T follicular helper cell (primary cell): ENCODE data around the gene TMPO.
"Not testable (repeated sequence)": the region's sequence is repeated elsewhere in the genome, so short reads cannot be mapped to it uniquely, and the experiment has no call there.

Experiments used
- DNase-seq: peaks from one replicate; pipeline ENCODE4 v3.0.0-alpha.2; 2020; ENCODE audit warnings: low read depth
- total RNA-seq, 2 experiments: gene quantifications; one replicate each; lab custom pipeline; 2026; lab: John Stamatoyannopoulos, UW

TMPO gene
- total RNA-seq: 240 to 249 reads per million in 2 experiments

- peak; percentile 89 for DNase-seq
Measured at GRCh38 chr12:98515287-98516110, at the start of gene TMPO. Gene TMPO, plus strand, starts transcription at chr12:98515590. Its CDS starts 278 bp downstream, at chr12:98515868.

GRCh38 chr12:98465950-98466602, 49.3 kb upstream of the TMPO start:
- no peak for DNase-seq

GRCh38 chr12:98466640-98467400, 48.6 kb upstream of the TMPO start:
- DNase-seq: no peak

- no peak for DNase-seq
Measured at GRCh38 chr12:98469109-98469508, 46.3 kb upstream of the TMPO start.

GRCh38 chr12:98470469-98471082, 44.8 kb upstream of the TMPO start:
- DNase-seq: no peak

GRCh38 chr12:98471085-98471484, 44.3 kb upstream of the TMPO start:
- DNase-seq: no peak

- DNase-seq: no peak
Measured at GRCh38 chr12:98475565-98475908, 39.9 kb upstream of the TMPO start.

GRCh38 chr12:98478606-98479005, 36.8 kb upstream of the TMPO start:
- DNase-seq: no peak

- no peak for DNase-seq
Measured at GRCh38 chr12:98483621-98484503, 31.5 kb upstream of the TMPO start.

GRCh38 chr12:98485792-98486340, 29.5 kb upstream of the TMPO start:
- DNase-seq: no peak

- DNase-seq: not testable (repeated sequence)
Measured at GRCh38 chr12:98488416-98488815, 27.0 kb upstream of the TMPO start.

- no peak for DNase-seq
Measured at GRCh38 chr12:98489176-98489575, 26.2 kb upstream of the TMPO start.

- peak; percentile 75 for DNase-seq
Measured at GRCh38 chr12:98490501-98491453, 24.6 kb upstream of the TMPO start.

GRCh38 chr12:98492580-98493140, 22.7 kb upstream of the TMPO start:
- DNase-seq: no peak

GRCh38 chr12:98501266-98501629, 14.1 kb upstream of the TMPO start:
- DNase-seq: not testable (repeated sequence)

- peak; percentile 69 for DNase-seq
Measured at GRCh38 chr12:98503342-98503591, 12.1 kb upstream of the TMPO start.

GRCh38 chr12:98503592-98504367, 11.6 kb upstream of the TMPO start:
- DNase-seq: peak; percentile 92

- no peak for DNase-seq
Measured at GRCh38 chr12:98504368-98504617, 11.1 kb upstream of the TMPO start.

- no peak for DNase-seq
Measured at GRCh38 chr12:98509063-98509462, 6.3 kb upstream of the TMPO start.
